B cell (primary cell): ENCODE results near the gene DONSON. TPM values are rescaled to one million over a fixed set of nuclear protein-coding genes. Genes with fewer than 3 reads are reported as not detected.

ENCODE experiments used
- ATAC-seq: fragments of 200-7000 bp; cut with Tn5 transposase; one replicate; pipeline ENCODE4 v1.10.0; 2021; ENCODE audit warnings: low read depth, mild to moderate bottlenecking, moderate number of reproducible peaks, moderate library complexity
- CTCF ChIA-PET: fragments of 350-600 bp; sonication (Branson Sonifier 250); formaldehyde crosslinking; loops from one replicate; lab custom pipeline; 2021; ENCODE audit warnings: antibody characterized with exemption, inconsistent platforms; lab: Charles Lee
- POLR2A ChIA-PET: fragments of 350-600 bp; sonication (Branson Sonifier 250); formaldehyde crosslinking; loops from one replicate; lab custom pipeline; 2021; ENCODE audit warnings: antibody characterized with exemption; lab: Charles Lee
- DNase-seq: peaks from one replicate; pipeline ENCODE4 v3.0.0; 2013
- H2AFZ ChIP-seq: 2 replicates; pipeline ENCODE4 v1.6.1; 2012; ENCODE audit warnings: mild to moderate bottlenecking, low read depth, low read length; ENCODE audit not compliant: insufficient read depth, poor library complexity, severe bottlenecking
- H3K27ac ChIP-seq, 2 donors: 1 replicate in 1 of 2; 2 replicates in 1 of 2; pipeline ENCODE4 v1.5.1; 2012 to 2013; ENCODE audit warnings: low read length in 2 of 2, mild to moderate bottlenecking in 2 of 2, moderate library complexity in 1 of 2
- H3K27me3 ChIP-seq, 4 experiments: fragments of 200-600 bp in 1 of 4; sonication (generic) in 1 of 4; replicated peaks in 1 of 4; 1 replicate in 2 of 4; 2 replicates in 2 of 4; pipeline versions ENCODE4 v1.6.1 to v1.7.0; 2013 to 2016; ENCODE audit warnings: low read length in 3 of 4, mild to moderate bottlenecking in 2 of 4, mixed read lengths in 1 of 4, moderate library complexity in 1 of 4; ENCODE audit not compliant: insufficient read depth in 4 of 4, control insufficient read depth in 3 of 4; ENCODE audit errors: control extremely low read depth in 1 of 4
- H3K36me3 ChIP-seq, 2 experiments: replicated peaks in 1 of 2; 1 replicate in 1 of 2; 2 replicates in 1 of 2; pipeline versions ENCODE4 v1.6.1 to v1.7.1; 2013; ENCODE audit warnings: low read length in 1 of 2; ENCODE audit not compliant: insufficient read depth in 2 of 2, control insufficient read depth in 1 of 2; ENCODE audit errors: control extremely low read depth in 1 of 2, extremely low read depth in 1 of 2
- H3K4me1 ChIP-seq, 2 donors: fragments of 200-600 bp in 1 of 2; sonication (generic) in 1 of 2; 1 replicate in 1 of 2; 2 replicates in 1 of 2; pipeline versions ENCODE4 v1.5.1 to v1.6.1; 2013 to 2017; ENCODE audit warnings: low read length in 2 of 2; ENCODE audit not compliant: control insufficient read depth in 2 of 2, insufficient read depth in 2 of 2
- H3K4me2 ChIP-seq: replicated peaks from 2 replicates; pipeline ENCODE3; 2012; ENCODE audit warnings: mild to moderate bottlenecking, low read depth, low read length; ENCODE audit not compliant: poor library complexity, severe bottlenecking
- H3K4me3 ChIP-seq, 5 experiments: fragments of 200-600 bp in 1 of 5; sonication (generic) in 1 of 5; 1 replicate in 3 of 5; 2 replicates in 2 of 5; pipeline versions ENCODE4 v1.5.1 to v1.7.0; 2011 to 2016; ENCODE audit warnings: low read length in 4 of 5, mild to moderate bottlenecking in 4 of 5, low read depth in 2 of 5, control low read depth in 1 of 5, moderate library complexity in 1 of 5; ENCODE audit not compliant: insufficient read depth in 1 of 5; ENCODE audit errors: control extremely low read depth in 1 of 5, extremely low read depth in 1 of 5
- H3K79me2 ChIP-seq: fragments of 200-600 bp; sonication (generic); one replicate; pipeline ENCODE4 v1.6.0; 2016; ENCODE audit warnings: low read length; ENCODE audit not compliant: control insufficient read depth, insufficient read depth
- H3K9ac ChIP-seq: fragments of 200-600 bp; sonication (generic); 2 replicates; pipeline ENCODE4 v1.6.1; 2017; ENCODE audit warnings: mild to moderate bottlenecking, low read length, moderate library complexity
- H3K9me3 ChIP-seq, 3 donors: one replicate each; pipeline versions ENCODE4 v1.6.1 to v1.7.1; 2013; ENCODE audit warnings: low read length in 2 of 3; ENCODE audit not compliant: control insufficient read depth in 2 of 3, insufficient read depth in 1 of 3; ENCODE audit errors: control extremely low read depth in 1 of 3
- H4K20me1 ChIP-seq: 2 replicates; pipeline ENCODE4 v1.6.0; 2012; ENCODE audit warnings: mild to moderate bottlenecking, low read length; ENCODE audit not compliant: insufficient read depth, control insufficient read depth, poor library complexity, severe bottlenecking
- H3K27ac Mint-ChIP-seq: one replicate; pipeline ENCODE4 v1.8.0; 2021; ENCODE audit warnings: mixed read lengths
- H3K27me3 Mint-ChIP-seq: one replicate; pipeline ENCODE4 v1.8.0; 2021; ENCODE audit warnings: mixed read lengths
- H3K4me1 Mint-ChIP-seq: one replicate; pipeline ENCODE4 v1.8.0; 2021; ENCODE audit warnings: mixed read lengths
- H3K4me3 Mint-ChIP-seq: one replicate; pipeline ENCODE4 v1.8.0; 2021; ENCODE audit warnings: mixed read lengths
- H3K9me3 Mint-ChIP-seq: one replicate; pipeline ENCODE4 v1.8.0; 2022; ENCODE audit warnings: mixed read lengths; ENCODE audit not compliant: insufficient read depth
- CTCF ChIP-seq: fragments of 200-600 bp; IDR thresholded peaks from one replicate; pipeline ENCODE4 v1.8.0; 2022; ENCODE audit warnings: antibody characterized with exemption, mild to moderate bottlenecking
- EZH2 ChIP-seq: IDR thresholded peaks from 2 replicates; pipeline ENCODE4 v1.6.1; 2012; ENCODE audit warnings: borderline replicate concordance, low read depth, mild to moderate bottlenecking, moderate library complexity, low read length; ENCODE audit not compliant: insufficient read depth, poor library complexity, severe bottlenecking
- WGBS: methylation state at CpG from one replicate; pipeline ENCODE4 v1.1.5; 2013; ENCODE audit warnings: missing lambda C conversion rate; ENCODE audit not compliant: insufficient coverage; 5-methylcytosine and 5-hydroxymethylcytosine counted together
- intact Hi-C: fragments of 100-400 bp; cut with micrococcal nuclease; formaldehyde crosslinking; loops from one replicate; pipeline ENCODE4 v1.10.0; 2022
- polyA plus RNA-seq: library from polyadenylated mRNA; depleted of rRNA; stranded (reverse); fragments of >200 nt; gene quantifications from 2 replicates; pipeline ENCODE4 v1.2.3, GENCODE V29; 2012
- total RNA-seq, 2 donors: library from RNA; stranded (reverse); fragments of 120-200 nt in 1 of 2; gene quantifications; 1 replicate in 1 of 2; 2 replicates in 1 of 2; pipeline versions ENCODE4 v1.2.3 to v1.2.4, GENCODE V29; 2013 to 2022

The DONSON gene
- total and polyA plus RNA-seq, 2 donors (not counting 1 experiment from before 2014, with no cell fraction given), result 6.2 to 6.3 TPM

- Histone ChIP-seq H4K20me1 (peaks cover 20% of the 10 kb centered on the region), H3K9ac (no peak overlapping the region), H2AFZ (no peak overlapping the region), H3K27ac (no peak overlapping the region), H3K4me3 (no peak overlapping the region), H3K4me2 (no peak overlapping the region), H3K4me1 (no peaks in the 10 kb centered on the region), H3K9me3 (no peaks in the 10 kb centered on the region), H3K27me3 (no peaks in the 10 kb centered on the region), H3K79me2 (peaks cover 16% of the 10 kb centered on the region), H3K36me3 (peaks cover 17 to 74% of the 10 kb centered on the region in 2 experiments)
- no peak for DNase-seq
- no peaks in the 10 kb centered on the region for H3K9me3 Mint-ChIP-seq
- ChIA-PET POLR2A (interaction anchor here (0.7 kb wide), 1 partner anchor 133 kb away, joined by 3 read pairs; no protein-coding TSS in a partner anchor), CTCF (no interaction called here)
- H3K27me3 Mint-ChIP-seq, result no peaks in the 10 kb centered on the region
- no peak overlapping the region for H3K27ac Mint-ChIP-seq
- ATAC-seq, result no peak
- no peak for TF ChIP-seq CTCF
- TF ChIP-seq EZH2, result no peak
- peaks cover 4% of the 10 kb centered on the region for H3K4me1 Mint-ChIP-seq
- H3K4me3 Mint-ChIP-seq, result no peak overlapping the region
- no CpG with 5 or more reads among the region's 3 CpGs for WGBS
- intact Hi-C loops, result no loop called here
Observed at GRCh38 chr21:33572350-33572749, 16.1 kb downstream of the DONSON start.

DNA sequence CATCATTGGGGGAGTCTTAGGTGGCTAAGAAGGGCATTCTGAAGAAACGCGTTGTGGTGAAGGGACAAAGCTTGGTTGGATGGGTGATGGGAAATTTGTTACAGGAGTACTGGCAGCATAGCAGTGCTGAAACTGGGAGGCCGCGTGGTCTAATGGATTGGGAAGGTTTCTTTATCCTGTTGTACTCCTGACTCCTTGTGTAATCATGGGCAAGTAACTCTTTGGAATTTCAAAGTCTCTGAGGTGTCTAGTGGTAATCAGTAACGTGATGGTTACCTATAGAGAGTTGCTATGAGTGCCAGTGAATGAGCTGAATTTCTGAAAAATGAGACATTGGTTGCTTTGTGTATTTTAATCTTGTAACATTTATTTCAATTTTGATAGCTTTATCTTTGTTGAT is 18.5 kb downstream of the DONSON start:
- ATAC-seq (no peak), DNase-seq (no peak)
- Histone ChIP-seq H4K20me1 (peaks cover 27% of the 10 kb centered on the region), H3K27me3 (no peaks in the 10 kb centered on the region), H3K79me2 (peaks cover 28% of the 10 kb centered on the region), H3K36me3 (peaks cover 15 to 62% of the 10 kb centered on the region in 2 experiments), H2AFZ (no peak overlapping the region), H3K9me3 (no peaks in the 10 kb centered on the region), H3K4me2 (no peak overlapping the region), H3K9ac (no peak overlapping the region), H3K27ac (no peak overlapping the region), H3K4me1 (no peaks in the 10 kb centered on the region), H3K4me3 (no peak overlapping the region)
- Mint-ChIP-seq H3K9me3 (no peaks in the 10 kb centered on the region), H3K4me3 (no peak overlapping the region), H3K27me3 (no peaks in the 10 kb centered on the region), H3K4me1 (peaks cover 4% of the 10 kb centered on the region), H3K27ac (no peak overlapping the region)
- ChIA-PET CTCF (no interaction called here), POLR2A (no interaction called here)
- WGBS, result 100% methylated on average over 4 of the region's 5 CpGs
- intact Hi-C loops, result no loop called here
- TF ChIP-seq EZH2 (no peak), CTCF (no peak)
